WTC11 (cell line): ENCODE data around the gene CCDC181. TPM values are rescaled to one million over a fixed set of nuclear protein-coding genes. Genes with fewer than 3 reads are reported as not detected.

Experiments
- ATAC-seq: fragments of 200-7000 bp; cut with Tn5 transposase; 2 replicates; pipeline ENCODE4 v1.10.0; 2021; ENCODE audit warnings: mild to moderate bottlenecking, moderate library complexity
- CTCF ChIA-PET: fragments of 300-600 bp; sonication (Branson Sonifier 250); formaldehyde crosslinking; loops from one replicate; lab custom pipeline; 2021; ENCODE audit warnings: antibody characterized with exemption; lab: Charles Lee
- POLR2A ChIA-PET: fragments of 350-600 bp; sonication (Branson Sonifier 250); formaldehyde crosslinking; loops from one replicate; lab custom pipeline; 2021; ENCODE audit warnings: antibody characterized with exemption; lab: Charles Lee
- DNase-seq: peaks from one replicate; pipeline ENCODE4 v3.0.0; 2021; ENCODE audit warnings: low spot score
- H3K27ac Mint-ChIP-seq: 2 replicates; pipeline ENCODE4 v1.8.0; 2021; ENCODE audit warnings: mixed read lengths
- H3K27me3 Mint-ChIP-seq: 2 replicates; pipeline ENCODE4 v1.8.0; 2021; ENCODE audit warnings: low read depth, mild to moderate bottlenecking, moderate library complexity, mixed read lengths
- H3K36me3 Mint-ChIP-seq: 2 replicates; pipeline ENCODE4 v1.8.0; 2021; ENCODE audit warnings: mixed read lengths
- H3K4me1 Mint-ChIP-seq: 2 replicates; pipeline ENCODE4 v1.8.0; 2022; ENCODE audit warnings: mixed read lengths
- H3K4me3 Mint-ChIP-seq: 2 replicates; pipeline ENCODE4 v1.8.0; 2021; ENCODE audit warnings: mild to moderate bottlenecking, moderate library complexity, mixed read lengths
- H3K9me3 Mint-ChIP-seq: 2 replicates; pipeline ENCODE4 v1.8.0; 2021; ENCODE audit warnings: mixed read lengths
- AFF4 ChIP-seq: sonication (generic); formaldehyde crosslinking; IDR thresholded peaks from 2 replicates; pipeline ENCODE4 v1.8.1; 2023; ENCODE audit warnings: mild to moderate bottlenecking, missing genetic modification reagents, borderline replicate concordance
- ATF6 ChIP-seq: sonication (generic); formaldehyde crosslinking; IDR thresholded peaks from 2 replicates; pipeline ENCODE4 v1.8.1; 2023; ENCODE audit warnings: mild to moderate bottlenecking, missing genetic modification reagents
- CTCF ChIP-seq: fragments of 200-600 bp; IDR thresholded peaks from 2 replicates; pipeline ENCODE4 v1.8.0; 2022; ENCODE audit warnings: antibody characterized with exemption
- ETV6 ChIP-seq: sonication (generic); formaldehyde crosslinking; IDR thresholded peaks from 2 replicates; pipeline ENCODE4 v1.8.1; 2022; ENCODE audit warnings: mild to moderate bottlenecking, missing genetic modification reagents
- FOXP1 ChIP-seq: sonication (generic); formaldehyde crosslinking; IDR thresholded peaks from 2 replicates; pipeline ENCODE4 v1.8.0; 2022; ENCODE audit warnings: missing genetic modification reagents, mild to moderate bottlenecking, moderate library complexity, borderline replicate concordance
- HMGA2 ChIP-seq: fragments of 250-450 bp; sonication (Bioruptor Pico); IDR thresholded peaks from 2 replicates; pipeline ENCODE4 v1.4.0; 2021; ENCODE audit warnings: mild to moderate bottlenecking, moderate library complexity
- JAZF1 ChIP-seq: fragments of 250-450 bp; sonication (Bioruptor Pico); IDR thresholded peaks from 2 replicates; pipeline ENCODE4 v1.9.0; 2021; ENCODE audit warnings: moderate library complexity, mild to moderate bottlenecking, inconsistent platforms
- NR2C2 ChIP-seq: sonication (generic); formaldehyde crosslinking; IDR thresholded peaks from 2 replicates; pipeline ENCODE4 v1.8.0; 2022; ENCODE audit warnings: mild to moderate bottlenecking, missing genetic modification reagents
- PRDM15 ChIP-seq: sonication (generic); formaldehyde crosslinking; IDR thresholded peaks from 2 replicates; pipeline ENCODE4 v1.8.0; 2022; ENCODE audit warnings: missing genetic modification reagents
- SMAD4 ChIP-seq: sonication (generic); formaldehyde crosslinking; IDR thresholded peaks from 2 replicates; pipeline ENCODE4 v1.8.0; 2022; ENCODE audit warnings: mild to moderate bottlenecking, missing genetic modification reagents
- STAT6 ChIP-seq: sonication (generic); formaldehyde crosslinking; conservative IDR thresholded peaks from 2 replicates; pipeline ENCODE4 v1.8.1; 2023; ENCODE audit warnings: mild to moderate bottlenecking, low read depth, missing genetic modification reagents, moderate library complexity
- TCF7 ChIP-seq: sonication (generic); formaldehyde crosslinking; IDR thresholded peaks from 2 replicates; pipeline ENCODE4 v1.8.0; 2022; ENCODE audit warnings: mild to moderate bottlenecking, low read depth, missing genetic modification reagents, moderate library complexity
- TEAD4 ChIP-seq: sonication (generic); formaldehyde crosslinking; IDR thresholded peaks from 2 replicates; pipeline ENCODE4 v1.8.0; 2022; ENCODE audit warnings: mild to moderate bottlenecking, missing genetic modification reagents
- USF1 ChIP-seq: sonication (generic); formaldehyde crosslinking; IDR thresholded peaks from 2 replicates; pipeline ENCODE4 v1.8.0; 2022; ENCODE audit warnings: mild to moderate bottlenecking, missing genetic modification reagents
- ZNF138 ChIP-seq: sonication (generic); formaldehyde crosslinking; conservative IDR thresholded peaks from 2 replicates; pipeline ENCODE4 v1.8.1; 2022; ENCODE audit warnings: mild to moderate bottlenecking, moderate library complexity, missing genetic modification reagents
- ZNF232 ChIP-seq: sonication (generic); formaldehyde crosslinking; IDR thresholded peaks from 2 replicates; pipeline ENCODE4 v1.8.0; 2022; ENCODE audit warnings: mild to moderate bottlenecking, missing genetic modification reagents
- ZNF416 ChIP-seq: fragments of 250-450 bp; sonication (Bioruptor Pico); IDR thresholded peaks from 2 replicates; pipeline ENCODE4 v1.9.0; 2021; ENCODE audit warnings: mild to moderate bottlenecking, inconsistent platforms
- ZNF671 ChIP-seq: fragments of 250-450 bp; sonication (Bioruptor Pico); IDR thresholded peaks from 2 replicates; pipeline ENCODE4 v1.8.0; 2021; ENCODE audit warnings: mild to moderate bottlenecking
- total RNA-seq: library from RNA; stranded (reverse); gene quantifications from 3 replicates; pipeline ENCODE4 v1.2.3, GENCODE V29; 2021

Gene CCDC181
- total RNA-seq, 1 experiment from 2014 or later, result 1.5 TPM

- no peaks in the 10 kb centered on the region for H3K9me3 Mint-ChIP-seq
- H3K4me3 Mint-ChIP-seq, result no peak overlapping the region
- no peaks in the 10 kb centered on the region for H3K4me1 Mint-ChIP-seq
- POLR2A ChIA-PET, result no interaction called here
- TF ChIP-seq FOXP1 (CRISPR knock-in tag), result no peak
- TF ChIP-seq ZNF671, result no peak
- no peak for TF ChIP-seq TEAD4 (CRISPR knock-in tag)
- TF ChIP-seq CTCF, result no peak
- no peak for TF ChIP-seq ZNF138
- TF ChIP-seq SMAD4, result no peak
- TF ChIP-seq ZNF232, result no peak
- TF ChIP-seq ZNF416 (CRISPR knock-in tag), result no peak
- no peak for TF ChIP-seq STAT6
- TF ChIP-seq PRDM15 (CRISPR knock-in tag), result no peak
- no peak for TF ChIP-seq USF1 (CRISPR knock-in tag)
- no peak for TF ChIP-seq ATF6 (CRISPR knock-in tag)
- TF ChIP-seq AFF4 (CRISPR knock-in tag), result no peak
- TF ChIP-seq TCF7, result no peak
- no peak for TF ChIP-seq NR2C2 (CRISPR knock-in tag)
- no peak for TF ChIP-seq ETV6 (CRISPR knock-in tag)
- TF ChIP-seq HMGA2 (CRISPR knock-in tag), result no peak
- no peak for TF ChIP-seq JAZF1 (CRISPR knock-in tag)
- no peak overlapping the region for H3K27ac Mint-ChIP-seq
- no peaks in the 10 kb centered on the region for H3K27me3 Mint-ChIP-seq
- ATAC-seq (no peak), DNase-seq (no peak)
- H3K36me3 Mint-ChIP-seq, result peaks cover 15% of the 10 kb centered on the region
- CTCF ChIA-PET, result no interaction called here
Measured at GRCh38 chr1:169473347-169473746, 46.1 kb upstream of the CCDC181 start.
